NCI-H1092 (cell line): ENCODE data around the gene PTGDR2.

Experiments used
- DNase-seq: peaks from one replicate; lab custom pipeline; 2025; lab: John Stamatoyannopoulos, UW

Gene PTGDR2

DNA sequence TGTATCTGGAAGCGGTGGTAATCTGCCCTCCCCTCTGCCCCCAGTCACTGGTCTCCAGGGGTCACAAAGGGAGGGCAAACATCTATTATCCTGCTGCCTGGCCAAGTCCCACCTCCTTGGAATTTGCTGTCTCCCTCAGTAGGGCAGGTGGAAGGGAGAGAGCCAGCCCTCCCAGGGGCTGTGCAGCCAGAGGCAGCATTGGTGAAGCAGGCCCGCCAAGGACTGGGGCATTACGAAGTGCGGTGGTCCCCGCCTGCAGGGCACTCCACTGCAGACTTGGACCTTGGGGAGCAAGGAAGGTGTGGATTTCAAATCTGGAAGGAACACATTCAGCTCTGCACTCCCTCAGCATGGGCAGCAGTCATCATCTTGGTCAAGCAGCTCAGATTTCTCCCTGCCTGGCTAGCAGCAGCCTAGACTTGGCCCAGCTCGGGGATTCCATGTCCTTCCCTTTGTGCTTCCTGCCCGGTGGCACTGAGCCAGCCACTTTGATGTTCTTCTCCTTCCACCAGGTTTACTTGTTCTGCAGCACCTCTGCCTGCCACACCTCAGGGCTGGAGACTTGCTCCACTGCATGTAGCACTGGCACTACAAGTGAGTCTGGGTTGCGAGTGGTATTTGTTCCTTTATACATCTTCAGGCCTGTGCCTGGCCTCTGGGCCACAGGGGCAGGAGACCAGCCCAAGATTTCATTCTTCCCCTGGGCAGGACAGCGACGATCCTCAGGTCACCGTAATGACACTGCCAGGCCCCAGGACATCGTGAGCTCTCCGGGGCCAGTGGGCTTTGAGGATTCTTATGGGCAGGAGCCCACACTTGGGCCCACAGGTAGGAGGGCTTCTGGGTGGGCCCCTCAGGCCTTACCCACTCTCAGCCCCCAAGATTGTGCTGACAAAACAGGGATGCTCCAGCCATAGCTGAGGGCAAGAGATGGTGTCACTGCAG, 18.9 kb upstream of the PTGDR2 start:
- no peak for DNase-seq

DNA sequence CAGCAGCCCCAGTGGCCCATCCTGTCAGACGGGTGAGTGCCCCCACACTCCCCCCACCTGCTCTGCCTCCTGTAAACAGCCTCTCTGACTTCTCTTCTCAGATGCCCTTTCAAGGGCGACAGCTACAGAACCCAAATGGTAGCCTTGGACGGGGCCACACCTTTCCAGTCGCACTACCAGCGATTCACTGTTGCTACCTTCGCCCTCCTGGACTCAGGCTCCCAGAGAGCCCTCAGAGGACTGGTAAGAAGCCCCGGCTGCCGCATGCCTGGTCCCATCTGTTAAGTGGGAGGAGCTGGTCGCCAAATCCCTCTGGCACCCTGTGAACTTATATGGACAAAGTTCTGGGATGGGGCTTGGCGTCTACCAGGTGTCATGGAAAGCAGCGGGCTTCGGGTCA, 17.8 kb upstream of the PTGDR2 start:
- no peak for DNase-seq

DNA sequence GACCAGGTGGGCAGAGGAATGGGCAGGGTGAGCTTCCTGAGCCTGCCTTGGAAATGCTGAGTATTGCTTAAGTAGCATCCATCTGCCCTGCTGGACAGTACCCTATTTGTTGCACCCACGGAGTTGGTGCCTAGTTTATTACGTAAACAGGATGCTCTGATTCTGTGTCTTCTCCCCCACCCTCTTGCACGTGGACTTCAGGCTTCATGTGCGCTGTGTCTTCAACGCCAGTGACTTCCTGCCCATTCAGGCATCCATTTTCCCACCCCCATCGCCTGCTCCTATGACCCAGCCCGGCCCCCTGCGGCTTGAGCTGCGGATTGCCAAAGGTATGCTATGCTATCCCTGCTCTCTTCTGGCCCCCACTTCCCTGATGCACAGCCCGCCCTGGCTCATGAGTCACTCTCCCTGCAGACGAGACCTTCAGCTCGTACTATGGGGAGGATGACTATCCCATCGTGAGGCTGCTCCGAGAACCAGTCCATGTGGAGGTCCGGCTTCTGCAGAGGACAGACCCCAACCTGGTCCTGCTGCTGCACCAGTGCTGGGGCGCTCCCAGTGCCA, 17.3 kb upstream of the PTGDR2 start:
- no peak for DNase-seq

DNA sequence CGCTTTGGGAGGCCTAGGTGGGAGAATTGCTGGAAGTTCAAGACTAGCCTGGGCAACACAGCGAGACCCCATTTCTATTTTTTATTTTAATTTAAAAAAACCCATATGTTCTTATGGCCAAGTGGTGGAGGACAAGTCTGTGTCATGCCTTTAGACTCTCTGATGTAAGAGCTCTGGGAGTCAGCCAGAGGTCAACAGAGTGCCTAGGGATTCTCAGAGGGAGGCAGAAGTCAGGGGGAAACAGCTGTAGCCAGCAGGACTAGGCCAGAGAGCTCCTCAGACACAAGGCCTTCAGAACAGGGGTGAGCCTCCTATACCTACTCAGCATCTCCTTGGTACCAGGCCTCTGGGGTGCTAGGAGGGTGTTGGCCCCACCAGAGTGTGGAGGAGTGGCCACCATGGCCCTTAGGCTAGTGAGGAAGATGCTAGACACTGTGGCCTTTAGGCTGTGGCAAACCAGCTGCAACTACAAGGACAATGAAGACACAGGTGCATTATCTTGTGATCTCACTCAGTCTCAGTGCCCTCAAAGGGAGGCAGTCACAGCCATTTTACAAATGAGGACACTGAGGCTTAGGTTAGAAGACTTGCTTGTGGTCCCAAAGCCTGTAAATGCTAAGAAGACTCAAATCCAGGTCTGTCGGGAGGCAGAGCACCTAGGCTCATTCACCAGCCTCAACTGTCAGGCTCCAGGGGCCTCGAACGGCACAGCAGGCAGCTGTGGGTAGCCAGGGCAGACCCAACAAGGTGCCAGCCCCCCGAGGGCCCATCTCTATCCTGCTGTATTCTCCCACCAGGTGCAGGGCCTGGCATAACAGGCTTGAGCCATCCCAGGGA, 16.6 kb upstream of the PTGDR2 start:
- no peak for DNase-seq

DNA sequence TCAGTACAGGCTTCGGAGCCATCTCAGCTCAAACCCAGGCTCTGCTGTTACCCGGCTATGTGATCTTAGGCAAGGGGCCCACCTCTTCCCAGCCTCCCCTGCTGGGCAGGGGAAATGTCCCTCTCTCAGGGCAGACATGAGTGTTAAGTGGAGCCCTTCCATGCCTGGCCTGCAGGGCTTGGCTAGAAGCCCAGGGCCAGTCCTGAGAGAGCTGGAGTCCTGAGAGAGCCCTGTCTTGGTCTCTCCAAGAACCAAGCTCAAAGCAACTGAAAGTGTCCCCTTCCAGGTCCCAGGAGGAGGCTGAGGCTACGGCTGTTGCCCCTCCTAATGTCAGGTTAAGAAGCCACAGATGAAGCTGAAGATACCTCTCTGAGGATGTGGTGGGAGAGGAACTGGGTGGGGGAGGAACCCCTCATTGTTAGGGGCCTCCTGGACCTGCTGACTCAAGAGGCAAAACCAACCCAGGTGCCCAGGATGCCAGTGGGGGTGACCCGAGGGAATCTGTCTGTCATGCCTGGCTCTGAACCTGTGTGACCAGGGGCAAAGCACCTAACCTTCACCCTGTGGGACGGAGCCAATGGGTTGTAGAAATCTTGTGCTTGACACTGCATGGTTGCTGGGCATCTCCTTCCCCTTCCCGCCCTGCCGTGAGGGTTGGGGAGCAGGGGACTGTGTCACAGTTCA, 15.8 kb upstream of the PTGDR2 start:
- DNase-seq = peak; percentile 16

DNA sequence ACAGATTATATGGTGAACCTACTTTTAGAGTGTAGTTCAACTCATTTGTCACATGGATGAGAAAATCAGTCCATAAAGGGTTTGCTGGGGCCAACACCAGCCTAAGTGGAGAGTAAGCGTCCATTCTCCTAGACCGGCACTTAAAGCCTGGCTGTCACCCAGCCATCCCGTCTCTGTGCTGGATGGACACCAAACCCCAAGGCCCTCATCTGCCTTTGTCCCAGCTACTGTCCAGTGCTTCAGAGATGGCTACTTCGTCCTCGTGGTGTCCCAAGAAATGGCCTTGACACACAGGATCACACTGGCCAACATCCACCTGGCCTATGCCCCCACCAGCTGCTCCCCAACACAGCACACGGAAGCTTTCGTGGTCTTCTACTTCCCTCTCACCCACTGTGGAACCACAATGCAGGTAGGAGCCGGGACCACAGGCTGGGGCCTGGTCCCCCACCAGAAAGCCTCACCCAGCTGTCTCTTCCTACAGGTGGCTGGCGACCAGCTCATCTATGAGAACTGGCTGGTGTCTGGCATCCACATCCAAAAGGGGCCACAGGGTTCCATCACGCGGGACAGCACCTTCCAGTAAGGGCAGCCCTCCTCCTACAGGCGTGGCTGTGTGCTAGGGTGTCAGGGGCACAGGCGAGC, 15.1 kb upstream of the PTGDR2 start:
- DNase-seq = no peak

DNA sequence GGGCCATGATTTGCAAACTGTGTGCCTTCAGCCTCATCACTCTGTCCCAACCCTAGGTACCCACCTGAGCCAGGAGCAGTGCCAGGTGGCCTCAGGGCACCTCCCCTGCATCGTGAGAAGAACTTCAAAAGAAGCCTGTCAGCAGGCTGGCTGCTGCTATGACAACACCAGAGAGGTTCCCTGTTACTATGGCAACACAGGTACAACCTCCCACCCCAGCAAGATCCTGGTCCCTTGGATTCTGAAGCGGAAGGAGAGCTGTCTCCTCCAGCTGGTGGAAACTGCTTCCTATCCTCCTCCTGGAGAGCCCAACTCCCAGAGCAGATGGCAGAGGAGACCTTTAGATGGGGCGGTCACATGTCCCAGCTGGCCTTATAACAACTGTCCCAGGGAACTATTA, 14.5 kb upstream of the PTGDR2 start:
- no peak for DNase-seq

DNA sequence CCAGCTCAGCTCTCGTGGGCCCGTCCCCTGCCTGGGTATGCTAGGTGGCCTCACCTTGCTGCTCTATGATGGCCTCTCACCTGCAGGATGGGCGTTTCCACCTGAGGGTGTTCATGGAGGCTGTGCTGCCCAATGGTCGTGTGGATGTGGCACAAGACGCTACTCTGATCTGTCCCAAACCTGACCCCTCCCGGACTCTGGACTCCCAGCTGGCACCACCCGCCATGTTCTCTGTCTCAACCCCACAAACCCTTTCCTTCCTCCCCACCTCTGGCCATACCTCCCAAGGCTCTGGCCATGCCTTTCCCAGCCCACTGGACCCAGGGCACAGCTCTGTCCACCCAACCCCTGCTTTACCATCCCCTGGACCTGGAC, 13.7 kb upstream of the PTGDR2 start:
- DNase-seq = no peak

DNA sequence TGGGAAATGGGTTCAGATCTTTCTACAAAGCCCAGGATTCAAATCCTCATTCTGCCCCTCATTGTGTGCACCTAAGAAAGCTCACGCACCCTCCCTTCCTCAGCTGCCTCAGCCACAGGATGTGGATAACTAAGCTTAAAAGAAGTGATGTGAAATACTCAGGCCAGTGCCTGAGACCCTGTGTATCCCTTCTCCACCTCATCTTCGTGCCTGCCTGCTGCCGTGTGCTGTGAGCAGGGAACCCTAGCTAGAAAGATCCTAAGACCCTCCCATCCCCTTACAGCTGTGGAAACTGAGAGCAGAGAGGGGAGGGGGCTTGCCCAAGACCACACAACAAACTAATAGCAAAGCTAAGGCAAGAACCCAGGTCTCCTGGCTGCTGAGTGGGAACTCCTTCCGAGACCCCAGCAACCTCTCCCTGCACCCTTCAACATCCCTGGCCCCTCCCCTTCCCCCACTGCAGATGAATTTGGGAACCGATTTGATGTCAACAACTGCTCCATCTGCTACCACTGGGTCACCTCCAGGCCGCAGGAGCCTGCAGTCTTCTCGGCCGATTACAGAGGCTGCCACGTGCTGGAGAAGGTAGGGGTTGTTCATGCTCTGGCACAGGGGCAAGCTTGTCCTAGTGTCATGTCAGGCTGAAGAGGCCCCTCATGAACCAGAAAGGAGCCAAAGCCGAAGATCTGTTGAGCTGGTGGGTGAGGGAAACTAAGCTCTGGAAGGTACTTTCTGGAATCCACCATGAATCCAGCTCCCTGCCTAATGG, 13.1 kb upstream of the PTGDR2 start:
- no peak for DNase-seq

DNA sequence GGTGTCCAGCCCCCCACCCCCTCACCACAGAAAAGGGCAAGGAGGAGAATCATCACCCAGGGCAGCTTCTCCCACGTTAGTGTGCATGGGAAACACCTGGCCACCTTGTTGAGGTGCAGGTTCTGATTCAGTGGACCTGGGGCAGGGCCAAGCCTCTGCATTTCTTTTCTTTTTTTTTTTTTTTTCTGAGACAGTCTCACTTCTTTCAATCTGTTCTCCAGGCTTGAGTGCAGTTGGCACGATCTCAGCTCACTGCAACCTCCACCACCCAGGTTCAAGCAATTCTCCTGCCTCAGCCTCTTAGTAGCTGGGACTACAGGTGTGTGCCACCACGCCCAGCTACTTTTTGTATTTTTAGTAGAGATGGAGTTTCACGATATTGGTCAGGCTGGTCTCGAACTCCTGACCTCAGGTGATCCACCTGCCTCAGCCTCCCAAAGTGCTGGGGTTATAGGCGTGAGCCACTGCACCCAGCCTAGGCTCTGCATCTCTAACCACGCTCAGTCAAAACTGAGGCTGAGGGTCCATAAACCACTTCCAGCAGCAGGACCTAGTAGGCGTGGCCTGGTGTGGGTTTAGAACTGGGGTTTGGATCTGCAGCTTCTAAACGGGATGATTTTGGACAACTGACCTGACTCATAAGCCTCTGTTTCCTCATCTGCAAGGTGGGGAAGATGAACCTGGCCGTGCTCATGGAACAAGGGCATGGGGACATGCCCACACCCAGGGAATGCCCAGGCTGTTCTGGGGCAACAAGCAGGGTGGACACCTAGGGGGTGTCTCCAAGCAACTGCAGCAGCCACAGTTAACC, 12.3 kb upstream of the PTGDR2 start:
- no peak for DNase-seq

DNA sequence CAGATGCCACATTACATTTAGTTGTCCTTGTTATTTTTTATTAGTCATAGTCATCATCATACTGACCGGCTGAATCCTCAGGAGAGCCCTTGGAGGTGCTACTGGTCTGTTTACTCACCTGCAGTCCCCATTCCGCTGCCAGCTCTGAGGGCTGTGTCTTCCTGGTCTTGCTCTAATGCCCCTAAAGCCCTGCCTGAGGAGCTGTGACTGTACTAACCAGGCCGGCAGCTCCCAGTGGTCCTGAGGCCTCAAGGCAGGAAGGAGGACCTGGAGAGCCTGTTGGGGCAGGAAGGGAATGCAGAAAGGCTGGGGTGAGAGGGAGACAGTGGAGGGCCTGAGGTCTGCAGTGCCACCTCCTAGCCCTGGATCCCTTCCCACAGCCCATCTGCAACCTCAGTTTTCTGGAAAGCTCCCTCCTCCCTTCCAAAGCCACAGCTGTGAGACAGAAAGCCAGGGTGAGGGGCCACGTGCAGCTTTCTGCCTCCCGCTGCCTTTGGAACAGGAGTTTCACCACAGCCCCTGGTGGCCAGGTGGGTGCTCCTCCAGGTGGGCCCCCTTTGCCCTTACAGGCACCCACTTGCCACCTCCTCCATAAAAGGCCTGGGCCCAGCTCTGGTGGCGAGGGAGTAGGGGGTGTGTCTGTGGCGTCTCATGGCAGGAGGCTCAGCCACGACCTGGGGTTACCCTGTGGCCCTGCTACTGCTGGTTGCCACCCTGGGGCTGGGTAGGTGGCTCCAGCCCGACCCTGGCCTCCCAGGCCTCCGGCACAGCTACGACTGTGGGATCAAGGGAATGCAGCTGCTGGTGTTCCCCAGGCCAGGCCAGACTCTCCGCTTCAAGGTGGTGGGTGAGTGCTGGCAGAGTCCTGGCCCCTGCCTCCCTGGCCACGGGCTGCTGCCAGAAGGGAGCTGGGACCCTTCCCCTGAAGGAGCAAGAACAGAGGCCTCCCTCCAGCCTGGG, 11.4 kb upstream of the PTGDR2 start, which contains the start of gene ZP1:
ZP1 (plus strand) TSS at position 632 of the 960 bp plus-strand sequence; CDS start at position 652, 20 bp downstream.
- peak; percentile 94 for DNase-seq

DNA sequence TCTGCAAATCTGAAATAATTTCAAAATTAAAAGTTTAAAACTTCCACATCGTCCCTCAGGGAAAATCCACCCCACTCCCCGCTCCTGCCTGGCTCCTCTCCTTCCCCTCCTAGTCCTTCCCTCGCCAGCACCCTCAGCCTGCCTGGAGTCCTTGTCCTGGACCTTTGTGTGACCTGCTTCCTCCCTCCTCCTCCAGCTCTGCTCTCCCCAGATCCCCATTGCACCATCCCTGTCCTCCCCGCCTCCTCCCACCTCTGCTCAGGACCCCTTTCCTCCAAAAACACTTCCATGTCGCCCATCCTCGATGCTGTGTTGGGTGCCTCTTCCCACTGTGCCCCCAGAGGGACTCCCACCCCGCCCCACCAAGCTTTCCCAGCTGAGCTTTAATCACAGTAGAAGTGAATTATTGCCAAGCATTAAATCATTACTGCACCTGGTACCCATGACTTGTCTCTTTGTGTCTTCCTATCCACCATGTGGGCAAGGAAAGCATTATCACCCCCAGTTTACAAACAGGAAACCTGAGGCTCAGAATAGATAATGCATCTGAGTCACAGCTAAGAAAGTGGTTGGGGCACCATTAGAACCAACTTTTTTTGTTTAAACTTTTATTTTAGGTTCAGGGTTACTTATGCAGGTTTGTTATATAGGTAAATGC, 9.2 kb upstream of the PTGDR2 start:
- DNase-seq = no peak

DNA sequence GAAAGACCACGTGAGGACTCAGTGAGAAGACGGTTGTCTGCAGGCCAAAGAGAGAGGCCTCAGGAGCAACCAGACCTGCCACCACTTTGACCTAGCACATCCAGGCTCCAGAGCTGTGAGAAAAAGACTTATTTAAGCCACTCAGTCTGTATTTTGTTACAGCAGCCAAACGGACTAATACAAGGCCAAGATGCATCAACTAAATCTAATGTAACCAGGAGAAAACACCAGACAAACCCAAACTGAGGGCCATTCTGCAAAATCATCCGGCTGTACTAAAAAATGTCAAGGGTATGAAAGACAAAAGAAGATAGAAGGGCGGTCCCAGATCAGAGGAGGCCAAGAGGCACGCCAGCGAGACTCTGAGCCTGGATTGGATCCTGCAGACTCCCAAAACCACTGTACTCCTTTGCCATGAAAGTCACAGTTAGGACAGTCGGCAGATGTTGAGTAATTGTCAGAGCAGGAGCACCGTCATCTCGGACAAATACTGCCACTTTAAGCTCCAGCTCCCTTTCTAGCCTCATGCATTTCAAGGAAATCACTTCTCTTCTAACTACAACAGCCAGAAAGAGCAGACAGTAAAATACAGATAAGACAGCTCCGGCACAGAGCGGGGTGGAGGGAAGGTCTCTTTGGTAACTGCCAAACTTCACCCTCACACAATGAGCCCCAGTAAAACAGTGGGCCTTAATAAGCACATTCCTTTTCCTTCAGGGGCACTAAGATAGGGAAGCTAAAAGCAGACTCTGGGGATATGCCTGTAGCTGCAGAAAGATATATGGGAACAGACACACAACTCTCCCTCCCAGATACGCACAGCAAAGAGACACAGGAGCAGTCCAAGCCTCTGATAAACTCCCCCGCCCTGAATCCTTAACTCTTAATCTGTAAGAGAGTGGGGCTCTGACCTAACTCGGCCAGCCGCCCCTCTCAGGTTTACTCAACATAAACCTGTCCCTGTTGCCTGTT, 8.1 kb upstream of the PTGDR2 start:
- DNase-seq = no peak

DNA sequence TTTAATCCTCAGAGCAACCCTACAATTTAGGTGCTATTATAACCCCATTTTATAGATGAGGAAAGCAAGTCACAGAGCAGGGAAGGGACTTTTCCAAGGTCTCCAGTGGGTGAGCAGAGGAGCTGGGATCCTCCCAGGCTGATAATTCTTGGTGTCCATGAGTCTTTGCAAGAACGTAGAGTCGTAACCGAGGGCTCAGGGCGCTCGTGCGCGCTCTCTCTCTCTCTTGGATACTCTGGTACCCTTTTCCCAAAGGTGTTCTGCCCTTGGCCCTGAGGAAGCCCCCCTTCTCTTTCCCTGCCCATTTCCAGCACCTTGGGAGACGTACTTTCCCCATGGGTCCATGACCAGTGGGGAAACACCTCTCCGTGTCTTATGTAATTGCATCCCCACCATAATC, 6.4 kb upstream of the PTGDR2 start:
- DNase-seq = no peak

DNA sequence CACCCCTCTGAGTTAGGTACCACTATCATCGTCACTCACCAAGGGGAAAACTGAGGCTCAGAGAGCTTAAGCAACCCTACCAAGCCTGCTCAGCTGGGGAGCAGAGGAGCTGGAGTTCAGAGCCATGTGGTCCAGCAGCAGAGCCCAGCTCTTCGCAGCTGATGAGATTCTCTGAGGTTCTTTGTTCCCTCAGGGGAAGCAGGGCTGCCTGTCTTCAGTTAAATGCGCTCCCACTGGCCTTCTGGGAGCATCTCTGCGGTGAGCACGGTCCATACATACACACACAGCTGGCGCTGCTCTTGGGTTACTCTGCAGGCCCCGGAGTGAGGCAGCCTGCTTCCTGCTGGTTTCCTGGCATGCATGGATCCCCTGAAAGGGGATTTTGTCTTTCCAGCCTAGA, 5.2 kb upstream of the PTGDR2 start:
- peak; percentile 40 for DNase-seq

DNA sequence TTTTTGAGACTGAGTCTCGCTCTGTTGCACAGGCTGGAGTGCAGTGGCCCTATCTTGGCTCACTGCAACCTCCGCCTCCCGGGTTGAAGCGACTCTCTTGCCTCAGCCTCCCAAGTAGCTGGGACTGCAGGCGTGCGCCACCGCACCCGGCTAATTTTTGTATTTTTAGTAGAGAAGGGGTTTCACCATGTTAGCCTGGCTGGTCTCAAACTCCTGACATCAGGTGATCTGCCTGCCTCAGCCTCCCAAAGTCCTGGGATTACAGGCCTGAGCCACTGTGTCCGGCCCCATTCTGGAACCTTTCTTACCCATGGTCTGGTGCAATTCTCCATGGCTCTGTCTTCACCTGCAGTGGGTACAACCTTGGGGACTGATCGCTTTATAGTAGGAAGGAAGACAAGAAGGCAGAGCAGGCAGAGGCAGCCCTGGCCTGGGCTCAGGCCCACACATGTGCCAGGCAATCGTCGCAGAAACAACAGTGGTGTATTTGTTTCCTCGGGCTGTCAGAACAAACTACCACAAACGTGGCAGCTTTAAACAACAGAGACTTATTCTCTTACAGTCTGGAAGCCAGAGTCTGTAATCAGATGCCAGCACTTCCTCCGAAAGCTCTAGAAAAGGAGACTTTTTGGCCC, 4.0 kb upstream of the PTGDR2 start:
- DNase-seq = no peak
